Activated CD8-positive, alpha-beta T cell treated with anti-CD3 and anti-CD28 coated beads, Interleukin-2, amount 10 ng/mL, durations not matched to agents 7 days and 5 days (primary cell): ENCODE data around the gene E2F2. TPM values are rescaled to one million over a fixed set of nuclear protein-coding genes. Genes with fewer than 3 reads are reported as not detected.
A peak's percentile ranks its signal among the peaks of the same experiment; 100 is the strongest.

Experiments used
- ATAC-seq: fragments of 150-1000 bp; cut with Tn5 transposase; one replicate; pipeline ENCODE4 v1.10.0; 2021; ENCODE audit warnings: moderate library complexity
- CTCF ChIA-PET: fragments of 350-600 bp; sonication (Branson Sonifier 250); formaldehyde crosslinking; loops from one replicate; lab custom pipeline; 2021; ENCODE audit warnings: antibody characterized with exemption; lab: Charles Lee
- POLR2A ChIA-PET: fragments of 350-600 bp; sonication (Branson Sonifier 250); formaldehyde crosslinking; loops from one replicate; lab custom pipeline; 2021; ENCODE audit warnings: antibody characterized with exemption; lab: Charles Lee
- DNase-seq: peaks from one replicate; pipeline ENCODE4 v3.0.0-alpha.2; 2020
- H3K27ac Mint-ChIP-seq: one replicate; pipeline ENCODE4 v1.8.0; 2021; ENCODE audit warnings: mild to moderate bottlenecking, mixed read lengths
- H3K27me3 Mint-ChIP-seq: one replicate; pipeline ENCODE4 v1.8.0; 2021; ENCODE audit warnings: low read depth, mixed read lengths
- H3K36me3 Mint-ChIP-seq: one replicate; pipeline ENCODE4 v1.8.0; 2021; ENCODE audit warnings: low read depth, mixed read lengths
- H3K4me1 Mint-ChIP-seq: one replicate; pipeline ENCODE4 v1.8.0; 2021; ENCODE audit warnings: low read depth, mixed read lengths
- H3K4me3 Mint-ChIP-seq: one replicate; pipeline ENCODE4 v1.8.0; 2021; ENCODE audit warnings: mild to moderate bottlenecking, mixed read lengths
- H3K9me3 Mint-ChIP-seq: one replicate; pipeline ENCODE4 v1.8.0; 2022; ENCODE audit warnings: mixed read lengths; ENCODE audit not compliant: insufficient read depth
- total RNA-seq, 2 experiments: library from RNA; stranded (reverse); gene quantifications; one replicate each; pipeline ENCODE4 v1.2.3, GENCODE V29; 2021

E2F2 gene, protein sequence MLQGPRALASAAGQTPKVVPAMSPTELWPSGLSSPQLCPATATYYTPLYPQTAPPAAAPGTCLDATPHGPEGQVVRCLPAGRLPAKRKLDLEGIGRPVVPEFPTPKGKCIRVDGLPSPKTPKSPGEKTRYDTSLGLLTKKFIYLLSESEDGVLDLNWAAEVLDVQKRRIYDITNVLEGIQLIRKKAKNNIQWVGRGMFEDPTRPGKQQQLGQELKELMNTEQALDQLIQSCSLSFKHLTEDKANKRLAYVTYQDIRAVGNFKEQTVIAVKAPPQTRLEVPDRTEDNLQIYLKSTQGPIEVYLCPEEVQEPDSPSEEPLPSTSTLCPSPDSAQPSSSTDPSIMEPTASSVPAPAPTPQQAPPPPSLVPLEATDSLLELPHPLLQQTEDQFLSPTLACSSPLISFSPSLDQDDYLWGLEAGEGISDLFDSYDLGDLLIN
- total RNA-seq: 10 to 100 TPM; 75.0 to 80.3 TPM

DNA sequence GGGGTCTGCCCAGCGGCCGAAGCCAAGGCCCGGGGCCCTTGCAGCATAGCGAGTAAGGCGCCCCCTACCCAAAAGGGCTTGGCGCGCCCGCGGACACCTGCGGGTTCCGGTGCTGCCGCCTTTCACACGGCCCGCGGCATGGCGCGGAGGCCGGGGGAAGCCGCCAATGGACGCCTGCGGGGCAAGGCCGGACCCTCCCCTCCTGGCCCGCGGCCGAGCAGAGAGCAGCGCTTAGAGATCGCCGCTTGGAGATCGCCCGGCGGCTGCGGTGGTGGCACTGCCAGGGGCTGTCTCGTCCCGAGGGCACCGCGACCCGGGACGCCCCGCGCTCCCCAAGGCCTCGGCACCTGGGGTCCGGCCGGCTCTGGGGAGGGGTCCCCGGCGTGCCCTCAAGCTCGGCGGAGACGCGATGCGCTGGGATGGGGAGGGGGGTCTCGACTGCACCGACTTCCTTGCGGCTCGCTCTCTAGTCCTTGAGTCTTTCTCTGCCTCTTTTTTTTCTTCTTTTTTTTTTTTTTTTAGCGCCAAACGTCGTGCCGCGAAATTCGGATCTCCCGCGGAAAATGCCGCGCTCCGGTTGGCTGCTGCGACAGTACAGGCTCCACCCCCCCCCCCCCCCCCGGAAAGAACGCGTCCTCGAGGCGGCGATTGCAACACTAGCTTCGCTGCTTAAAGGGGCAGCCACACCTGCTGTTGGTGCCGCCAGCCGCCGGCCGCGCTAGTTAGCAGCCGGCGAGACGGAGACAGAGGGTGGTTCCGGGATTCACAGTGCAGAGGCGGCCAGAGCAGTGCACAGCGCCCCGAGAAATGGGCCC, at the start of gene E2F2:
Gene E2F2, minus strand, starts transcription at position 487 of the 815 bp plus-strand sequence. Its CDS starts 440 bp downstream, at position 47.
- ChIA-PET CTCF (interaction anchor here (0.6 to 15.4 kb wide), 9 partner anchors 7 to 161 kb away, joined by 3 to 262 read pairs (median 9); partner anchors contain the start of genes ID3 and RPL11), POLR2A (interaction anchor here (0.5 to 2.9 kb wide), 12 partner anchors 9 to 429 kb away, joined by 3 to 10 read pairs (median 4); partner anchors contain the start of genes HNRNPR and PNRC2)
- H3K4me3 Mint-ChIP-seq: peak within 1 kb of the TSS; percentile 96
- peaks cover 37% of the 10 kb centered on the region for H3K36me3 Mint-ChIP-seq
- H3K27me3 Mint-ChIP-seq: no peaks in the 10 kb centered on the region
- no peaks in the 10 kb centered on the region for H3K9me3 Mint-ChIP-seq
- peak within 1 kb of the TSS; percentile 94 for H3K27ac Mint-ChIP-seq
- peaks cover 61% of the 10 kb centered on the region for H3K4me1 Mint-ChIP-seq
- ATAC-seq: peak; percentile 76
- peak; percentile 90 for DNase-seq

DNA sequence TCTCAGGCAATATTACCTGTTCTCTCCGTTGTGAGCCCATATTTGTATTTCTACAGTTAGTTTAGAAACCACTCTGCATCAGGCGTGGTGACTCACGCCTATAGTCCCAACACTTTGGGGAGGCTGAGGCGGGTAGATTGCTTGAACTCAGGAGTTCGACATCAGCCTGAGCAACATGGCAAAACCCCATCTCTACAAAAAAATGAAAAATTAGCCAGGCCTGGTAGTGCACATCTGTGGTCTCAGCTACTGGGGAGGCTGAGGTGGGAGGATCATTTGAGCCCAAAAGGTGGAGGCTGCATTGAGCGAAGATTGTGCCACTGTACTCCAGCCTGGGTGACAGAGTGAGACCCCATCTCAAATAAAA, 47.9 kb upstream of the E2F2 start:
- Mint-ChIP-seq H3K27me3 (no peaks in the 10 kb centered on the region), H3K36me3 (no peaks in the 10 kb centered on the region), H3K4me1 (peaks cover 64% of the 10 kb centered on the region), H3K27ac (peak overlapping the region; percentile 76), H3K4me3 (no peak overlapping the region), H3K9me3 (no peaks in the 10 kb centered on the region)
- ChIA-PET POLR2A (interaction anchor here (4.4 kb wide), 1 partner anchor 24 kb away, joined by 43 read pairs; no protein-coding TSS in a partner anchor), CTCF (interaction anchor here (0.8 to 11.1 kb wide), 2 partner anchors 12 to 57 kb away, joined by 4 to 144 read pairs; no protein-coding TSS in a partner anchor)
- DNase-seq: no peak
- no peak for ATAC-seq

DNA sequence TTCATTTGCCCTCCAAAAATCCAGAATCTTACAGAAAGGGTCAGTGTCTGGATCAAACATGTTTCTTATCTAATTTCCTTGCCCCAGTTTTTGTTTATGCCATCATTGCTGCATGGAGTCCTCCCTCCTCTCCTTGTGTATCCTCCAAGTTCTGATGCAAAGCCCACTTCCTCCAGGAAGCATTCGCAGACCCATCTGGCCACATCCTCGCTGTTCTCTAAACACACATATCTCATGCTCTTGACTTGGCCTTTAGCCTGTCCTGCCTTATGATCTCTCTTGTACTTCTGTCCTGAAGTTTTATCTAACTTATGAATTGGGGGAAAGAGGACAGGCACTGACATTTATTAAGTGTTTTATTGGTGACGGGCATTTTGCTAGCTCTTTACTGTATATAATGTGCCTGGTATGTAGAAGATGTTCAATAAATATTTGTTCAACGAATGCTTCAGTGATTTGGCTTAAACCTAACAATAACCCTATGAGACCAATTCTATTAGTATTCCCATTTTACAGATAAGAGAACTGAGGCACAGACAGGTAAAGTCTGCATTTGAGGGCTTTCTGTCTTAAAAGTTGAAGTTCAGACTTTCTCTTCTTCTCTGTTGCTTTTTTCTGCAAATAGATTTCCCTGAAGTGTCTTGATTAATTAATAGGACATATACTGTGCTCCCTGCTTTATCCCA, 47.4 kb upstream of the E2F2 start:
- ChIA-PET CTCF (interaction anchor here (1.2 to 11.1 kb wide), 7 partner anchors 13 to 58 kb away, joined by 3 to 144 read pairs (median 18); no protein-coding TSS in a partner anchor), POLR2A (interaction anchor here (1.7 to 4.4 kb wide), 3 partner anchors 22 to 34 kb away, joined by 17 to 43 read pairs (median 20); no protein-coding TSS in a partner anchor)
- Mint-ChIP-seq H3K9me3 (no peaks in the 10 kb centered on the region), H3K27ac (peak overlapping the region; percentile 76), H3K4me3 (peak overlapping the region; percentile 38), H3K36me3 (no peaks in the 10 kb centered on the region), H3K4me1 (peaks cover 64% of the 10 kb centered on the region), H3K27me3 (no peaks in the 10 kb centered on the region)
- DNase-seq (peak; percentile 42), ATAC-seq (no peak)

DNA sequence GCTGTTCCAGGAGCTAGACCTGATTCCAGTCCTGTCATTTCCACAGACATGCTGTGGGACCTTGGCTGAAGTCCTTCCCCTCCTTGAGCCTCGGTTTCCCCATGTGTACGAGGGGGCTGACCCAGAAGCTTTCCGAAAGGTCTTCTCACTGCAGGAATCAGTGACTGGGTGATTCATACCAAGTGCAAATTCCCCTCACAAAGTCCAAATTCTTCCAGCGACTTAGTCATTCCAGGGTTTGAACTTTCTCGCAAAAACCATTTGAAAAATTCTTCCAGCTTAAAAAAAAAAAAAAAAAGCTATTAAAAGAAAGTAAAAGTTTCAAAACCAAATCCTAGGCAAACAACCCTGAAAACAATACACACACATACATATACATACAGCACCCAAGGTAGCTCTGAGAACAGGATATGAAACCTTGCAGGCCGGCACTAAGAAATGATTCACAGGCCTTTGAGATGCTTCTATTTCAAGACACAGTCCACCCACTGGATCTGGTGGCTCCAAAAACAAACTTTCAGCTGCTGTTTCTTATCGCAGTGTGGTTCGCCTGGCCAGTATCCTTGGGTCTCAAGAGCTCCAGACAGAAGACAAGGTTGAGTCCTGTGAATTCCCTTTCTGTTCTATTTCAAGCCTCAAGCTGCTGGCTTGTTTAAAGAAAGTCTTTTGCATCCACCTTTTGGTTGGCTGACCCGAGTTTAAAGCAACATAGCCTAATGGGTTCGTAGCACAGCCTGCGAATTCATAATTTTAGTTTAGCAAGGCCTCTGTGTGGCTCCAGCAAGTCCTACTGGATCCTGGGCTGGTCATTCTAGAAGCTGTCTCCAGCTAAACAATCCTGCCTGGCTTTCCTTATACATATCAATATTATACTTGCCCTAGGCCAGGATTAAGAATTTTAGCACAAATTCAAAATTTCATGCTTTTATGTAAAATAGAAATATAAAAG, 46.3 kb upstream of the E2F2 start:
- CTCF ChIA-PET: interaction anchor here (0.7 to 11.1 kb wide), 20 partner anchors 9 to 195 kb away, joined by 3 to 144 read pairs (median 5); partner anchors contain the start of gene ID3
- peak overlapping the region; percentile 48 for H3K4me3 Mint-ChIP-seq
- POLR2A ChIA-PET: interaction anchor here (1.2 to 4.4 kb wide), 11 partner anchors 11 to 60 kb away, joined by 4 to 43 read pairs (median 6); partner anchors contain the start of gene ID3
- ATAC-seq: peak; percentile 89
- peaks cover 65% of the 10 kb centered on the region for H3K4me1 Mint-ChIP-seq
- H3K9me3 Mint-ChIP-seq: no peaks in the 10 kb centered on the region
- H3K27me3 Mint-ChIP-seq: no peaks in the 10 kb centered on the region
- H3K27ac Mint-ChIP-seq: peak overlapping the region; percentile 90
- no peaks in the 10 kb centered on the region for H3K36me3 Mint-ChIP-seq
- DNase-seq: peak; percentile 70

DNA sequence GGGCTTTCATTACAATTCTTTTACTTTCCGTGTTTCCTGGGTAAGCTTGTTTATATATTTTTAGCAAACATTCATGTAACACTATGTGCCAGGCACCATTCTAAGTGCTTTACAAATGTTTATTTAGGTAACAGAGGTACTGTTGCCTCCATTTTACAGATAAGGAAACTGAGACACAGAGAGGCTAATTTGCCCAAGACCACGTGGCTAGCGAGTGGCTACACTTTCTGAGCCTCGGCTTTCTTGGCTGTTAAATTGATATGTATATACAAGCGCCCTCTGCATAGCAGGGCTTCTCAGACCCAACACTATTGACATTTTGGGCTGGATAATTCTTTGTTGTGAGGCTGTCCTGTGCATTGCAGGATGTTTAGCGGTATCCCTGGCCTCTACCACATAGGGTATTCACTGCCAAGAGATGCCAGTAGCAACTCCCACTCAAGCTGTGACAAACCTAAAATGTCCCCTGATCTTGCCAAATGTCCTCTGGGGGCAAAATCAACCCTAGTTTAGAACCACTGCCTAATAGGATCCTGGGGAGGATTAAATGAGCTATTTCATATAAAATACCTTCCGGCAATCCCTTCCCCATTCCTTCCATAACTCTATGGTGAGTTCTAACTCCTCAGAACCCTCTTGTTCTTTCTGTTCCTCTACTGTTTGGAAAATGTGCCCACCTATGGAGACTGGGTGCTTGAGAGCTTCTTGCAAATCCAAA, 45.5 kb upstream of the E2F2 start:
- no peaks in the 10 kb centered on the region for H3K36me3 Mint-ChIP-seq
- POLR2A ChIA-PET: interaction anchor here (1.1 to 4.4 kb wide), 12 partner anchors 12 to 61 kb away, joined by 4 to 43 read pairs (median 6); partner anchors contain the start of gene ID3
- DNase-seq: no peak
- H3K9me3 Mint-ChIP-seq: no peaks in the 10 kb centered on the region
- H3K4me1 Mint-ChIP-seq: peaks cover 65% of the 10 kb centered on the region
- CTCF ChIA-PET: interaction anchor here (0.7 to 11.1 kb wide), 18 partner anchors 9 to 195 kb away, joined by 3 to 144 read pairs (median 6); partner anchors contain the start of gene ID3
- H3K4me3 Mint-ChIP-seq: peak overlapping the region; percentile 48
- H3K27me3 Mint-ChIP-seq: peaks cover under 1% of the 10 kb centered on the region
- no peak for ATAC-seq
- peak overlapping the region; percentile 90 for H3K27ac Mint-ChIP-seq

DNA sequence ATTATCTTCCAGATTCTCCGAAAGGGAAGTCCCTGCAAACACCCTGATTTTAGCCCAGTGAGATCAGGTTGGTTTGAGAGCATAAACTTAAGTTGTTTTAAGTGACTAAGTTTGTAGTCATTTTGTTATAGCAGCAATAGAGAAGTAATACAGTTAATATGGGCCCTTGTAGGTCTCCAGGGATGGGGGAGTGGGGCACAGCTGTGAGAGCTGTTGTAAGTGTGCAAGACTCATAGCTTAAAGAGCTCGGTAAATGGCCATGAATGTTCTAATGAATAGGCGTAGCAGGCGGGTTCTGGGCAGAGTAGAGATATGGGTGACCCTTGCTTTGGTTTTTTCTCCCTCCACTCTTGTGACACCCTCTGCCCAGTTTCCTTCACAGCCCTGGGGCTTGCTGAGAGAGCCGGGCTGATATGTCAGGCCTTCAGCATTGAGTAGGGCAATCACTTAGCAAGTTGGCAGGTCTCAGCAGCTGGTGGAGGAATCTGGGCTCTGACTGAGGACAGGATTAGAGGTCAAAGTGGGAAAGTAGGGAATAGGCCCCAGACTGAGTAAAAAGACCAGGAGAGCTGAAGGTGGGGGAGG, 44.3 kb upstream of the E2F2 start:
- Mint-ChIP-seq H3K9me3 (no peaks in the 10 kb centered on the region), H3K36me3 (no peaks in the 10 kb centered on the region), H3K4me1 (peaks cover 55% of the 10 kb centered on the region), H3K27me3 (peaks cover 5% of the 10 kb centered on the region), H3K27ac (peak overlapping the region; percentile 41), H3K4me3 (no peak overlapping the region)
- DNase-seq (no peak), ATAC-seq (no peak)
- ChIA-PET POLR2A (interaction anchor here (0.7 to 4.4 kb wide), 3 partner anchors 16 to 39 kb away, joined by 3 to 43 read pairs (median 4); no protein-coding TSS in a partner anchor), CTCF (interaction anchor here (1.5 to 11.1 kb wide), 6 partner anchors 16 to 61 kb away, joined by 5 to 144 read pairs (median 20); partner anchors contain the start of gene ID3)

DNA sequence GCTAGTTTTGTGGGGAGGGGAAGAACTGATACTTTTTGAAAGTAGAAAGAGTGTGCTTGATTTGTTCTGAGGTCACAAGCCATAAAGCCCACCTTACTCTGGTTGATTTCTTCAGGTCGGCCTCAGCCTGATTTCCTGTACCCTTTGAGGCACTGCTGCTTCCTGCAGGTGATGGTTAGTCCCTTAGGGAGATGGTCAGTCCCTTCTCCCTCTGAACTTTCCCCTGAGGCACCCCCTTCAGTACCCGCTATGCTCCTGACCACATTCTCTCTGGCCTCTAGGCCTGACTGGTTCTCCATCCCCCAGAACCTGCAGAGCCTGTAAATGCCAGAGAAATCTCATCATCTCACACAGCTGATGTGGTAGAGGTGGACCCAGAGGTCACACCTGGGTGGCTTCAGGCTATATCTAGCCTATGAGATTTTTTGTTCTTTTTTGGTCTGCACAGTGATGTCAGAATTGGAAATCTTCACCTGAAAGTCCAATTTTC, 43.3 kb upstream of the E2F2 start:
- no peaks in the 10 kb centered on the region for H3K9me3 Mint-ChIP-seq
- H3K36me3 Mint-ChIP-seq: no peaks in the 10 kb centered on the region
- H3K4me1 Mint-ChIP-seq: peaks cover 55% of the 10 kb centered on the region
- no peak for ATAC-seq
- ChIA-PET CTCF (interaction anchor here (1.3 to 11.1 kb wide), 4 partner anchors 17 to 62 kb away, joined by 4 to 144 read pairs (median 34); partner anchors contain the start of gene ID3), POLR2A (interaction anchor here (1.4 kb wide), 1 partner anchor 18 kb away, joined by 4 read pairs; no protein-coding TSS in a partner anchor)
- H3K4me3 Mint-ChIP-seq: no peak overlapping the region
- peaks cover 11% of the 10 kb centered on the region for H3K27me3 Mint-ChIP-seq
- H3K27ac Mint-ChIP-seq: peak overlapping the region; percentile 35
- DNase-seq: no peak

DNA sequence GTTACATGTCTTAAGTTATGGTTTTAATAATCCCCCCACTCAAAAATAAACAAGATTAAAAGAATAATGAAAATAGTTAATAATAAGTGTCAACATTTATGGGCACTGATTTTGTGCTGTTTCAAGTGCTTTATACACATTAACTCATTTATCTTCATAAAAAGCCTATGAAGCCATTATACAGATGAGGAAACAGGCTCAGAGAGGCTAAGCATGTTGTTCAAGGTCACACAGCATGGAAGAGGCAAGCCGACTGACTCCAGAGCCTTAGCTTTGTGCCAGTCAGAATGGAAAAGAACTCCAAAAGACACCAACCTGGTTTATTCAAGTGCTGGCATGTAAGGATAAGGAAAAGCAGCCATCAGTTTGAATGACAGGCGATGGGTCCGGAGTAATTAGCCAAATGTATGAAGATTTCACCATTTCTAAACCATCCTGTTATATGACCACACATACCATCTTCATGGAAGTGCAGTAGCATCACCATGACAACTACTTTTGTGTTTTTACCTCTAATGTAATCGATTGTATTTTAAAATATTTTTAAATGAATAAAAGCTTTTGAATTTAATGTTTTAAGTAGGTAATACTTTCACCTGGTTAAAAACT, 42.6 kb upstream of the E2F2 start:
- no peak overlapping the region for H3K27ac Mint-ChIP-seq
- ChIA-PET CTCF (interaction anchor here (0.7 to 11.1 kb wide), 8 partner anchors 14 to 62 kb away, joined by 3 to 144 read pairs (median 5); partner anchors contain the start of gene ID3), POLR2A (interaction anchor here (0.9 to 1.4 kb wide), 2 partner anchors 18 to 26 kb away, joined by 3 to 4 read pairs; no protein-coding TSS in a partner anchor)
- no peak overlapping the region for H3K4me3 Mint-ChIP-seq
- ATAC-seq: no peak
- peaks cover 17% of the 10 kb centered on the region for H3K27me3 Mint-ChIP-seq
- no peaks in the 10 kb centered on the region for H3K36me3 Mint-ChIP-seq
- no peaks in the 10 kb centered on the region for H3K9me3 Mint-ChIP-seq
- DNase-seq: no peak
- H3K4me1 Mint-ChIP-seq: peaks cover 51% of the 10 kb centered on the region
